ENCODE measurements around the gene BCAR1. TPM values are rescaled to one million over a fixed set of nuclear protein-coding genes. Genes with fewer than 3 reads are reported as not detected.

BCAR1 gene
- polyA plus RNA-seq, 2 of the 4 experiments (the other 2 are of a cell fraction) = 10.2 to 35.8 TPM

DNA sequence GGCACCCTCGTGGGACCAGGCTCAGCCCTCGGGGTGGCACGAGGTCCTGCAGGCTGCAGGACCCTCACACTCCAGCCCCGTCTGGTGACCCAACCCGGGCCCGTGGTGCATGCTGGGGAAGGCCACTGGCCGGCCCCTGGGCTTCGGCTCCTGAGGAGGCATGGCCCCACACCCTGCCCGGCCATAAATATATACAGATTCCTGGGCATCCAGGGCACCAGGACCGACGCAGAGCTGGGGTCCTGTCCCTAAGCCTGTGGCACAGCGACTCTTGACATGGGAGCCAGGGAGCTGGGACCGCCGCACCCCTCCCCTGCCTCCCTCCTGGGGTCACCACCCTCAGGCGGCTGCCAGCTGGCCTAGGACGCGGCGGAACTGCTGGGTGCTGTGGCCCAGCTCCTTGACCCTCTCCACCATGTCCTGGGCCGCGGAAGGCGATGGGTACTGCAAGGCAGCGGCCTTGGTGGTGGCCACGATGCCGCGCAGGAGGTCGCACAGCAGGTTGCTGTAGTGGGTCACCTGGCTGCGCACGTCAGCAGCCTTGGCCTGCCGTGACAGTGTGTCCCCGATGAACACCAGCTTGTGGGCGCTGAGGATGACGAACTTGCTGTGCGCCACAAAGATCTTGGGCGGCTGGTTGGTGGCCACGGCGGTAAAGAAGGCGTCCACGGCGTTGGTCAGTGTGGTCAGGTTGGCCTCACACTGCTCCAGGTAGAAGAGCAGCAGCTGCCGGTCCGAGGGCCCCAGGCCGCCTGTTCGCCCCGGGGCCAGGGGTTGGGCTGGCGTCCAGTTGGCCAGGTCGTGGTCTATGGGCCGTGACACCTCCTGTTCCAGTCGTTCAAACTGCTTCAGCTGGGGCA lies 22.0 kb downstream of the BCAR1 start (continued):
- no peak for TF ChIP-seq ZSCAN20 (CRISPR knock-in tag; IDR thresholded peaks at IDR 0.05)
- TF ChIP-seq NPAS2 (CRISPR knock-in tag; IDR thresholded peaks at IDR 0.05; ENCODE audit: borderline replicate concordance) = no peak
- no peak for TF ChIP-seq FOSB (CRISPR knock-in tag; IDR thresholded peaks at IDR 0.05)
- TF ChIP-seq CHD4 (IDR thresholded peaks at IDR 0.05; ENCODE audit: borderline replicate concordance) = no peak
- TF ChIP-seq POLR2AphosphoS2 (conservative IDR thresholded peaks at IDR 0.05; ENCODE audit: low read length) = no peak
- no peak for TF ChIP-seq ELK1 (IDR thresholded peaks at IDR 0.05; ENCODE audit: low read depth, low read length)

GRCh38 chr16:75228143-75228976 lies 23.1 kb downstream of the BCAR1 start:
- no peaks in the 10 kb centered on the region for H3K9me3 ChIP-seq
- FAIRE-seq (no peak), ATAC-seq (no peak), DNase-seq (ENCODE audit: low read depth in 1 of 2, low spot score in 1 of 2) (no peak)
- CTCF ChIA-PET = interaction anchor here (0.9 to 14.6 kb wide), 5 partner anchors 11 to 183 kb away, joined by 3 to 171 read pairs (median 4); no protein-coding TSS in a partner anchor
- no peak overlapping the region for H3K27ac ChIP-seq
- no peak overlapping the region for H3K4me2 ChIP-seq
- H3K4me3 ChIP-seq = no peak overlapping the region
- no peak for TF ChIP-seq PHF8 (IDR thresholded peaks at IDR 0.05; ENCODE audit: borderline replicate concordance, low read depth)
- TF ChIP-seq MAZ (IDR thresholded peaks at IDR 0.05; ENCODE audit: borderline replicate concordance, low read depth, low read length) = no peak
- TF ChIP-seq NPAS2 (CRISPR knock-in tag; IDR thresholded peaks at IDR 0.05; ENCODE audit: borderline replicate concordance) = no peak
- WGBS (ENCODE audit: missing lambda C conversion rate) = 93% methylated on average over 17 of the region's 17 CpGs
- POLR2A ChIA-PET = no interaction called here
- no peaks in the 10 kb centered on the region for H3K4me1 ChIP-seq

DNA sequence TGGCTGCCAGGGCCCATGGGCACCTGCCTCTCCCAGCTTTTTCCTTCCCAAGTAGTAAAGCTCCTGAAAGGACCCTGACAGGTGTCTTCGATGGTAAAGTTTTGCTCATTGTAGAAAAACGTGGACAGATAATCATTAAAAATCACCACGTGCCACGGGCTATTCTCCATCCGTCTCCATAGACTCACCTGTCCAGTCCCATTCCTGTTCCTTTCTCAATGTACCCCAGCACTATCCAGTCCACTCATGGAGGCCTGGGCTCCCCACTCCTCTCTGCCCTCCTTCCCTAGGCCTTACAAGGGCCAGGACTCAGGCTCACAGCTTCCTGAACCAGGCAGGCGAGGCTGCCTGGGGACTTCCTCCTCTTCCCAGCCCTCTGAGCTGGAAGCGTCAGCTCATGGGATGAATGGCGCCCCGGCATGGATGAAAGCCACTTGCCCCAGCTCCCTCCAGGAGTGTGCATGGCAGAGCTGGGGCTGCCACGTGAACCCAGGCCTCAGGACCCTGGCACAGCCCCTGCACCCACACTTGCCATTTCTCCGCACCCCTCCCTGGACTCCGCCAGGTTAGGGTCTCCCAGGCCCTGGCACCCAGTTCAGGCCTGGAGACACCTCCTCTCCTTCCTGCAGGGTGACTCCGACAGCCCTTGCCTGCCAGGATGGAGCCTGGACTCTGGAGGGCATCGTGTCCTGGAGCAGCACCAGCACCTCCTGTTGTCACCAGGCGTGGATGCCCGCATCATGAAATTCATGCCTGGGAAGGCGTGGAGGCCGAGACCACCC lies 23.9 kb downstream of the BCAR1 start:
- 0 out of 5 replicates have a peak, but pooled peaks of 1 of the 2 experiments have one; percentile 22 for TF ChIP-seq JUN (IDR thresholded peaks at IDR 0.05)
- TF ChIP-seq POLR2AphosphoS2 (conservative IDR thresholded peaks at IDR 0.05; ENCODE audit: low read length) = peak; percentile 45; the same call in 1 of the 2 replicates
- TF ChIP-seq FOSB (CRISPR knock-in tag; IDR thresholded peaks at IDR 0.05) = no peak
- peak; percentile 6 to 10; a peak in 3 of 6 replicates for ATAC-seq
- Histone ChIP-seq H3K4me1 (no peaks in the 10 kb centered on the region), H3K4me3 (no peak overlapping the region), H3K27ac (no peak overlapping the region), H3K9me3 (no peaks in the 10 kb centered on the region), H3K4me2 (no peak overlapping the region)
- POLR2A ChIA-PET = no interaction called here
- FAIRE-seq = no peak
- WGBS (ENCODE audit: missing lambda C conversion rate) = 91% methylated on average over 16 of the region's 18 CpGs
- DNase-seq (ENCODE audit: low read depth in 1 of 2, low spot score in 1 of 2) = no peak
- CTCF ChIA-PET = interaction anchor here (0.9 to 14.6 kb wide), 5 partner anchors 11 to 184 kb away, joined by 3 to 171 read pairs (median 4); no protein-coding TSS in a partner anchor

GRCh38 chr16:75226550-75227360 lies 24.7 kb downstream of the BCAR1 start:
- TF ChIP-seq POLR2AphosphoS2 (conservative IDR thresholded peaks at IDR 0.05; ENCODE audit: low read length) (peak; percentile 13; the same call in 1 of the 2 replicates), HEYL (CRISPR knock-in tag; IDR thresholded peaks at IDR 0.05) (no peak), CHD2 (IDR thresholded peaks at IDR 0.05; ENCODE audit: low read length, partially characterized antibody) (no peak)
- TF ChIP-seq, protein P1, sequence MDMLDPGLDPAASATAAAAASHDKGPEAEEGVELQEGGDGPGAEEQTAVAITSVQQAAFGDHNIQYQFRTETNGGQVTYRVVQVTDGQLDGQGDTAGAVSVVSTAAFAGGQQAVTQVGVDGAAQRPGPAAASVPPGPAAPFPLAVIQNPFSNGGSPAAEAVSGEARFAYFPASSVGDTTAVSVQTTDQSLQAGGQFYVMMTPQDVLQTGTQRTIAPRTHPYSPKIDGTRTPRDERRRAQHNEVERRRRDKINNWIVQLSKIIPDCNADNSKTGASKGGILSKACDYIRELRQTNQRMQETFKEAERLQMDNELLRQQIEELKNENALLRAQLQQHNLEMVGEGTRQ (IDR thresholded peaks at IDR 0.05) = no peak
- TF ChIP-seq, protein P2, sequence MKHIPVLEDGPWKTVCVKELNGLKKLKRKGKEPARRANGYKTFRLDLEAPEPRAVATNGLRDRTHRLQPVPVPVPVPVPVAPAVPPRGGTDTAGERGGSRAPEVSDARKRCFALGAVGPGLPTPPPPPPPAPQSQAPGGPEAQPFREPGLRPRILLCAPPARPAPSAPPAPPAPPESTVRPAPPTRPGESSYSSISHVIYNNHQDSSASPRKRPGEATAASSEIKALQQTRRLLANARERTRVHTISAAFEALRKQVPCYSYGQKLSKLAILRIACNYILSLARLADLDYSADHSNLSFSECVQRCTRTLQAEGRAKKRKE (CRISPR knock-in tag; IDR thresholded peaks at IDR 0.05; ENCODE audit: low read depth) = no peak
- WGBS (ENCODE audit: missing lambda C conversion rate) = 83% methylated on average over 22 of the region's 22 CpGs
- no peak overlapping the region for H3K4me2 ChIP-seq
- ATAC-seq (peak in 1 of 2 experiments; percentile 4; a peak in 1 of 6 replicates), FAIRE-seq (no peak), DNase-seq (ENCODE audit: low read depth in 1 of 2, low spot score in 1 of 2) (no peak)
- no peak overlapping the region for H3K4me3 ChIP-seq
- no peaks in the 10 kb centered on the region for H3K4me1 ChIP-seq
- ChIA-PET CTCF (interaction anchor here (11.9 to 14.6 kb wide), 2 partner anchors 27 to 158 kb away, joined by 123 to 171 read pairs; no protein-coding TSS in a partner anchor), POLR2A (no interaction called here)
- H3K9me3 ChIP-seq = no peaks in the 10 kb centered on the region
- H3K27ac ChIP-seq = no peak overlapping the region
